ENCODE results near the gene KRTDAP.
A peak's percentile ranks its signal among the peaks of the same experiment; 100 is the strongest.

DNA sequence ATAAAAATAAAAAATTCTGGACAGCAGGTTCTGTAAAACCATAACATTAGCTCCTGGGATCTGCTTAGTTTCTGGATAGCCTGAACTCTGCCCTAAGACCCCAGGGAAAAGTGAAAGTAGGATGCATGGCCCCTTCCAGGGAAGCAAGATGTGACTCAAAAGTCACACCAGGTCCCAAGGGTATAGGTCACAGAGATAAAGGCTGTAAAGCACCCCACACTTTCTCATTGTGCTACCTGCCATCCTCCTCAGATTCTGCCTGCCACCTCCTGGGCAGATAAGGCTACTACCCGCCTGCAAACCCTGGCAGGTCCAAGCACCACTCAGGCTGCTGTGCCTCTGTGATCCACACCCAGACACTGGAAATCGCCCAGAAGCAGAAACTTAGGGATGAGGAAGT, 21.6 kb downstream of the KRTDAP start:
- TF ChIP-seq ESRRA (IDR thresholded peaks at IDR 0.05; ENCODE audit: borderline replicate concordance, low read depth) (peak; percentile 40; the same call in 1 of the 2 replicates), RAD21 (CRISPR knock-in tag; conservative IDR thresholded peaks at IDR 0.05 in 1 of 2, IDR thresholded peaks at IDR 0.05 in 1 of 2) (peak; percentile 85 to 89), RBM22 (IDR thresholded peaks at IDR 0.05; ENCODE audit: low read depth, low read length, poor library complexity, severe bottlenecking) (no peak)

Data from K562 (cell line).